SK-N-MC (cell line): ENCODE results near the gene ATP9B.

Source experiments
- EZH2 ChIP-seq: fragments of 200-600 bp; sonication (generic); IDR thresholded peaks from one replicate; pipeline ENCODE4 v1.6.1; 2017; ENCODE audit warnings: antibody characterized with exemption
- POLR2AphosphoS5 ChIP-seq: IDR thresholded peaks from 2 replicates; pipeline ENCODE4 v1.6.1; 2012; ENCODE audit warnings: mild to moderate bottlenecking, low read depth, low read length, borderline replicate concordance

DNA sequence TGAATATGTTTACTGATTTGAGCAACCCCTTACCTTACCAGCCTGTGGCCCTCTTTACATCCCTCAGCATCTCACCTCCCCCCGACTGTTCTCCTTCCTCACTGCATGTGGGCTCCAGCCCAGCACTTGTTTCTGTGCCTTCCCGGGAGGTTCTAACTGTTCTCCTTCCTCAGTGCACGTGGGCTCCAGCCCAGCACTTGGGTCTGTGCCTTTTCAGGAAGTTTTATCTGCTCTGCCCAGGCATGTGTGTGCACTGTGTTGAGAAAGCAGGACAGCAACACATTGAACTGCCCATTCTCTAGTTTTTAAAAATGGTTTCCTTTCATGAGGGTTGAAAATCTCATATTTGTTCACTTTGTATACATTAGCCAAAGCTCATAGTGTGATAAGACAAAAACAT, 158.4 kb downstream of the ATP9B start:
- TF ChIP-seq POLR2AphosphoS5 (no peak), EZH2 (no peak)
